Mesothelial cell of epicardium (in vitro differentiated cells): ENCODE data around the gene C1QTNF1. TPM values are rescaled to one million over a fixed set of nuclear protein-coding genes. Genes with fewer than 3 reads are reported as not detected.

ENCODE experiments used
- DNase-seq, 2 experiments: peaks; one replicate each; pipeline ENCODE4 v3.0.0; 2021; ENCODE audit warnings: low spot score in 2 of 2; ENCODE audit not compliant: unreplicated experiment in 2 of 2
- H3K27ac Mint-ChIP-seq: 2 replicates; pipeline ENCODE4 v1.8.0; 2021; ENCODE audit warnings: mixed read lengths
- H3K27me3 Mint-ChIP-seq: 2 replicates; pipeline ENCODE4 v1.8.0; 2021; ENCODE audit warnings: low read depth, mixed read lengths
- H3K36me3 Mint-ChIP-seq: 2 replicates; pipeline ENCODE4 v1.8.0; 2021; ENCODE audit warnings: mixed read lengths
- H3K4me1 Mint-ChIP-seq: 2 replicates; pipeline ENCODE4 v1.8.0; 2021; ENCODE audit warnings: mixed read lengths
- H3K4me3 Mint-ChIP-seq: 2 replicates; pipeline ENCODE4 v1.8.0; 2021; ENCODE audit warnings: mild to moderate bottlenecking, moderate library complexity, mixed read lengths
- H3K9me3 Mint-ChIP-seq: 2 replicates; pipeline ENCODE4 v1.8.0; 2021; ENCODE audit warnings: mixed read lengths
- CTCF ChIP-seq: fragments of 200-600 bp; sonication (generic); IDR thresholded peaks from one replicate; pipeline ENCODE4 v1.5.0; 2021; ENCODE audit warnings: antibody characterized with exemption; ENCODE audit not compliant: unreplicated experiment
- total RNA-seq: library from RNA; stranded (reverse); gene quantifications from 3 replicates; pipeline ENCODE4 v1.2.1, GENCODE V29; 2021

Gene C1QTNF1
- total RNA-seq, 1 donor from 2014 or later, result 22.1 TPM

- Mint-ChIP-seq H3K9me3 (no peaks in the 10 kb centered on the region), H3K27ac (peak overlapping the region; percentile 76), H3K4me1 (peaks cover 44% of the 10 kb centered on the region), H3K4me3 (peak overlapping the region; percentile 54), H3K27me3 (no peaks in the 10 kb centered on the region), H3K36me3 (no peaks in the 10 kb centered on the region)
- DNase-seq, result no peak
- no peak for TF ChIP-seq CTCF
These were observed 45.7 kb upstream of the C1QTNF1 start for GRCh38 chr17:78977997-78978973.

- Mint-ChIP-seq H3K27me3 (no peaks in the 10 kb centered on the region), H3K9me3 (no peaks in the 10 kb centered on the region), H3K4me3 (peak within 1 kb of the TSS; percentile 54), H3K4me1 (peaks cover 39% of the 10 kb centered on the region), H3K36me3 (no peaks in the 10 kb centered on the region), H3K27ac (peak within 1 kb of the TSS; percentile 92)
- no peak for TF ChIP-seq CTCF
- DNase-seq, result peak in 1 of 2 experiments; percentile 73
These were observed 44.0 kb upstream of the C1QTNF1 start, which contains the start of gene LGALS3BP for GRCh38 chr17:78979780-78980623. LGALS3BP (minus strand) TSS chr17:78979923; CDS start chr17:78977191, 2,732 bp downstream.

GRCh38 chr17:78980624-78980972 is 43.4 kb upstream of the C1QTNF1 start:
- no peak for DNase-seq
- H3K36me3 Mint-ChIP-seq, result no peaks in the 10 kb centered on the region
- no peaks in the 10 kb centered on the region for H3K27me3 Mint-ChIP-seq
- H3K27ac Mint-ChIP-seq, result peak overlapping the region; percentile 92
- H3K4me3 Mint-ChIP-seq, result no peak overlapping the region
- TF ChIP-seq CTCF, result no peak
- H3K9me3 Mint-ChIP-seq, result no peaks in the 10 kb centered on the region
- peaks cover 34% of the 10 kb centered on the region for H3K4me1 Mint-ChIP-seq

DNA sequence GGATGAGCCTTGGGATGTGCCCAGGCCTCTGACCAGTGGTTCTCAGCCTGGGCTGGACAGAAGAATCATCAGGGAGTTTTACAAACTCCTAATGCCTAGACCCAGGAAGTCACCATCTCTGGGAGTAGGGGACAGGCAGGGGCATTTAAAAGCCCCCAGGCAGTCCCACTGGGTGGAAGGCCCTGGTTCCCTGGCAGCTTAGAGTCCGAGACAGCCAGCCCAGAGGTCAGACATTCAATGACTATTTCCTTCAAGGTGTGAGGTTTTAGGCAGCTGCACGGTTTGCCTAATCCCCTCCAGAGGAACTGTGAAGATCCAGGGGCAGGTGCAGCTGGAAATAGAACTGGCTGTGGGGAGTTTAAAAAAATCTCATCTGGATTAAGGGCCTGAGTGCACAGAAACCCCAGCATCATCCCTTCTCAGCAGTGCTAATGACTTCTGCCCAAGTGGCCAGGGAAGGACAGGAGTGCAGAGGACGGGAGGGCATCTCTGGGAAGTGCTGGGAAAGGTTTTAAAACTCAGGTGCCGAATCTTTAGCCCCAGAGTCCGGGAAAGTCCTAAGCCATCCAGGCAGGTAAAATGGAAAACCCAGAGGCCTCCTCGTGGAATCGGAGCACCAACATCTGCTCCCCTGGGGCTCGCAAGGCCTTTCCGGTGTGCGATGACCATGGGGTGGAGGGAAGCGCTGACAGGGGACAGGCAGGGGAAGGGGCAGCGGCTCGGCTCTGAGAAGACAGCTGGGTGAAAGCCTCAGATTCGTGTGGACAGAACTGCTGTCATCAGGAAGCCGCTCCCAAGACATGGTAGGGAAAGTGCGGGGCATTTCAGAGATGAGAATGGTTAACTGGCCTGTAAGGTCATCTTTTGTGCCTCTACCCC is 42.7 kb upstream of the C1QTNF1 start:
- no peak for TF ChIP-seq CTCF
- DNase-seq, result no peak
- Mint-ChIP-seq H3K4me3 (no peak overlapping the region), H3K27me3 (no peaks in the 10 kb centered on the region), H3K27ac (peak overlapping the region; percentile 71), H3K9me3 (no peaks in the 10 kb centered on the region), H3K4me1 (peaks cover 34% of the 10 kb centered on the region), H3K36me3 (no peaks in the 10 kb centered on the region)

DNA sequence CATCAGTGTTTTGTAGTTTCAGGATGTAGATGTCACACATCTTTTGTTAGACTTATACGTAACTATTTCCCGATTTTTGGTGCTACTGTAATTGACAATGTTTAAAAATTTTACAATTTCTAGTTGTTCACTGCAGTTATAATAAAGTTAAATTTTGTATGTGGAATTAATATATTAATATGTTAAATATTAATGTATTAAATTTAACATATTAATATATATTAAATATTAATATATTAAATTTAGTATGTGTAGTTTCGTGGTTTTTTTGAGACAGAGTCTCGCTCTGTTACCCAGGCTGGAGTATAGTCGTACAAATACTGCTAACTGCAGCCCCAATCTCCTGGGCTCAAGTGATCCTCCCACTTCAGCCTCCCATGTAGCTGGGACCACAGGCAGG is 38.6 kb upstream of the C1QTNF1 start:
- Mint-ChIP-seq H3K4me1 (peaks cover 18% of the 10 kb centered on the region), H3K9me3 (no peaks in the 10 kb centered on the region), H3K27ac (no peak overlapping the region), H3K4me3 (no peak overlapping the region), H3K27me3 (no peaks in the 10 kb centered on the region), H3K36me3 (peaks cover 6% of the 10 kb centered on the region)
- DNase-seq, result no peak
- no peak for TF ChIP-seq CTCF
